IPS-15b (cell line): ENCODE data around the gene CSRP3.

Experiments
- H3K27me3 ChIP-seq: one replicate; pipeline ENCODE4 v1.6.1; 2013; ENCODE audit warnings: low read length; ENCODE audit not compliant: control insufficient read depth, insufficient read depth
- H3K36me3 ChIP-seq: one replicate; pipeline ENCODE4 v1.6.1; 2013; ENCODE audit warnings: low read length; ENCODE audit not compliant: control insufficient read depth, insufficient read depth
- H3K4me1 ChIP-seq: one replicate; pipeline ENCODE4 v1.6.1; 2013; ENCODE audit warnings: mild to moderate bottlenecking, low read length; ENCODE audit not compliant: control insufficient read depth, insufficient read depth
- H3K4me3 ChIP-seq: one replicate; pipeline ENCODE4 v1.5.1; 2013; ENCODE audit warnings: low read depth, low read length
- H3K9ac ChIP-seq: one replicate; pipeline ENCODE4 v1.6.1; 2013; ENCODE audit warnings: low read depth, mild to moderate bottlenecking, low read length
- H3K9me3 ChIP-seq: one replicate; pipeline ENCODE4 v1.6.1; 2013; ENCODE audit warnings: mild to moderate bottlenecking, low read length; ENCODE audit not compliant: control insufficient read depth, insufficient read depth

The CSRP3 gene

GRCh38 chr11:19239039-19239438 is 37.3 kb upstream of the CSRP3 start:
- Histone ChIP-seq H3K27me3 (peaks cover 22% of the 10 kb centered on the region), H3K4me3 (no peak overlapping the region), H3K9me3 (no peaks in the 10 kb centered on the region), H3K36me3 (no peaks in the 10 kb centered on the region), H3K4me1 (no peaks in the 10 kb centered on the region), H3K9ac (no peak overlapping the region)

DNA sequence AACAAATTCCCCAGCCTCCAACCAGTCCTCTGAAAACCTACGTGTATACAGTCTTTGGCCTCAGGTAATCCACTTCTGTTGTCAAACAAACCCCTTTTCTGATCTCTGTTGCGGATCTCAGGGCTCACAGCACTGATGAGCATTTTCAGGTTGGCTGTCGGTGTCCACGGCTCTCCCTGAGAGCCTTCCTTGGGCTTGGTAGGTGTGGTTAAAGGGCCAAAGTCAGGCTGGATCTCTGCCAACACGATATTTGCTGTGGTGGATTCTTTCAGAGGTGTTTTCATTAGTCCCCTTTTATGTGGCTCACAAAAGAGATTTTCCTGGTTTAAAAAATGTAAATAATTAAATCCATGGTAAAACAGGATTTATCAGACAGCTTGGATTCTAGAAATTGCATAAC is 36.0 kb upstream of the CSRP3 start:
- H3K4me1 ChIP-seq, result no peaks in the 10 kb centered on the region
- H3K9me3 ChIP-seq, result no peaks in the 10 kb centered on the region
- no peak overlapping the region for H3K4me3 ChIP-seq
- H3K36me3 ChIP-seq, result peaks cover 3% of the 10 kb centered on the region
- peaks cover 10% of the 10 kb centered on the region for H3K27me3 ChIP-seq
- H3K9ac ChIP-seq, result no peak overlapping the region

DNA sequence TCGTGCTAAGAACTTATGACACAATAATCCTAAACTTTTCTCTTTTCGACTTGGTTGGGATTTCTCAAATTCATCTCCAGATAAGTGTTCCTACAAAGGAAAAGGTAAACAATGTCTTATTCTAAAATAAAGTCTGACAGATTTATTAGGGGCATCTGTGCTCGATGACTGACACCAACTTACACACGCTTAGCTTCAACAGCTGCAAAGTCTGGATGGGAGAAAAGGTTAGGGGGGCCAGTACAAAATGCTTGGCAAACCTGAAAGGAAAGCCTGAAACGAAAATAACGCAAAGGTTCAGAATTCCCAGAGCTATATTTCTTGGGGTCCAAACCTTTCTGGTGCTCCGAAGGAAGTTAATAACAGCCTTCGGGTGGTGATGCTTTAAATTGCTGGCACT is 35.6 kb upstream of the CSRP3 start:
- peaks cover 3% of the 10 kb centered on the region for H3K36me3 ChIP-seq
- no peak overlapping the region for H3K9ac ChIP-seq
- no peak overlapping the region for H3K4me3 ChIP-seq
- H3K9me3 ChIP-seq, result no peaks in the 10 kb centered on the region
- peaks cover 6% of the 10 kb centered on the region for H3K27me3 ChIP-seq
- no peaks in the 10 kb centered on the region for H3K4me1 ChIP-seq

DNA sequence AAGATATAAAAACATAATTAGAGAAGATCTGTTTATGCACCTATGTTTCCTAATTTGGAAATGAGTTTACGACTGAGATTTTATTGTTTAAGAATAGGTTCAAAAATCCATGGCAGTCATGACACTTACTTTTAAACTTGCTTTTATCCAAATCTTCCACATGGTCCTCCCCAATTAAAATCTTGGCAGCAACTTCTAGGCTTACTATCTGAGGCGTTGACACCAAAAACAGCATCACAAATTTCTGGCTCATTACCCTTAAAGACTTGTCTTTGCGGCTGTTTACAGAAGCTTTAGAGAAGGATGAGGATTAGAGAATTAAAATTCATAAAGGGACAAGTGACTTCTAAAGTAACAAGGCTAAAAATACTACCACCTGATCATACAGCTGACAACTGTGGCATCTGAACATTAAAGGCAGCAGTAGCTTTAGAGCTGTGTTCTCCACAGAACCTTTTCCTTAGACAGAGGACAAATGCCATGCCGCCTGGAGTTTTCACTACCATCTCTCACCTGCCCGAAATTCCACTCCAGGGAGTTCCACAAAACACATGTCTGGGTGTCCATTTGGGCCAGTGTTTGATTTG is 32.5 kb upstream of the CSRP3 start:
- Histone ChIP-seq H3K9me3 (no peaks in the 10 kb centered on the region), H3K4me3 (no peak overlapping the region), H3K4me1 (no peaks in the 10 kb centered on the region), H3K27me3 (no peaks in the 10 kb centered on the region), H3K9ac (no peak overlapping the region), H3K36me3 (peaks cover 3% of the 10 kb centered on the region)

DNA sequence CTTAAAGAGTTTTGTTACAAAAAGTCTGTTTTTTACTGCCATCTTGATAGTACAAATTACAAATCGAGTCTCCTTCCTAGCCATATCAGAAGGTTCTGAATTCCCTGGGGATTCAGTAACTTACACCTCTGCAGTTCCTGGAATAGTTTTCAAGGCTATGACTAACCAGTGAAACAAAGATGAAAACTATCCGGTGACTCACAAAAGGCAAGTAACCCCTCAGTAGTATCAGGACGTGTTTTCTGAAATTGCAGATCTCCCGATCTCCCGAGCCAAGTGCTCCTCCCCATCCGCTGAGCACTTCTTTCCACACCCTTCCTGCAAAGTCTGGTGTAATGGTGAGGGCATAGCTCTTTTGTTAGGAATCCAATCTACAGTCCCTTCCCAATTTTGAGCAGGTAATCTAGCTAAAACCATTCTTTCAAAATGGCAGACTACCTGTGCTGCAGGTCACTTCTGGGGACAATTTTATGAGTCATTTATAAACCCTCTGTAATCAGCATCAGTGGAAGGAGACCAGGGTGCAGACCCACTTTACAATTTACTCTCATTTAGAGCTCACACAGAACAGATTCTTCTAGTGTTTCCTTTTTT is 31.2 kb upstream of the CSRP3 start:
- Histone ChIP-seq H3K9me3 (no peaks in the 10 kb centered on the region), H3K9ac (no peak overlapping the region), H3K27me3 (no peaks in the 10 kb centered on the region), H3K4me3 (no peak overlapping the region), H3K36me3 (peaks cover 3% of the 10 kb centered on the region), H3K4me1 (no peaks in the 10 kb centered on the region)

- Histone ChIP-seq H3K4me1 (no peaks in the 10 kb centered on the region), H3K36me3 (peaks cover 6% of the 10 kb centered on the region), H3K9me3 (no peaks in the 10 kb centered on the region), H3K4me3 (no peak overlapping the region), H3K9ac (no peak overlapping the region), H3K27me3 (no peaks in the 10 kb centered on the region)
Measured at GRCh38 chr11:19229671-19230070, 27.9 kb upstream of the CSRP3 start.

GRCh38 chr11:19228968-19229367 is 27.2 kb upstream of the CSRP3 start:
- no peaks in the 10 kb centered on the region for H3K27me3 ChIP-seq
- no peak overlapping the region for H3K9ac ChIP-seq
- no peak overlapping the region for H3K4me3 ChIP-seq
- H3K4me1 ChIP-seq, result no peaks in the 10 kb centered on the region
- no peaks in the 10 kb centered on the region for H3K9me3 ChIP-seq
- H3K36me3 ChIP-seq, result peaks cover 6% of the 10 kb centered on the region

GRCh38 chr11:19226378-19227195 is 24.8 kb upstream of the CSRP3 start:
- Histone ChIP-seq H3K27me3 (no peaks in the 10 kb centered on the region), H3K4me3 (no peak overlapping the region), H3K4me1 (no peaks in the 10 kb centered on the region), H3K9me3 (no peaks in the 10 kb centered on the region), H3K36me3 (peaks cover 4% of the 10 kb centered on the region), H3K9ac (no peak overlapping the region)

GRCh38 chr11:19225581-19225980 is 23.8 kb upstream of the CSRP3 start:
- H3K4me3 ChIP-seq, result no peak overlapping the region
- peaks cover 4% of the 10 kb centered on the region for H3K36me3 ChIP-seq
- H3K9me3 ChIP-seq, result no peaks in the 10 kb centered on the region
- no peaks in the 10 kb centered on the region for H3K27me3 ChIP-seq
- H3K4me1 ChIP-seq, result no peaks in the 10 kb centered on the region
- H3K9ac ChIP-seq, result no peak overlapping the region

DNA sequence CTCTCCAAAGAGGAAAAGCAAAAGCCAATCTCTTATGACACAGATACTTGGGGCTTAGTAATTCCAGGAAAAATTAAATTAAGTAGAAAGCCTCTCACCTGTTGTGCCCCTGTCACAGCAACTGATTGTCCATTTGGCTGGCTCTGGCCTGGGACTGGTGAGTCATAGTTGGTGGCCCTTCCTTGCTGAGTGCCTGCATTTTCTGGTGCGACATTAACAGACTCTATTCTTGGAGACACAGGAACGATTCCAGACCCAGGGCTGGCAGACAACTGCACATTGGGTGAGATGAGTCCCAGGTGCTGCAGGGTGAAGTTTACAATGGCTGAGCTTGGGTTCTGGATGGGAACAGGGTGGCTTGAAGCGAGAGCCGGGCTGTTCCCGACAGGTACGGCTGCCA is 23.3 kb upstream of the CSRP3 start:
- H3K9ac ChIP-seq, result no peak overlapping the region
- no peaks in the 10 kb centered on the region for H3K27me3 ChIP-seq
- H3K36me3 ChIP-seq, result peaks cover 4% of the 10 kb centered on the region
- no peaks in the 10 kb centered on the region for H3K4me1 ChIP-seq
- no peaks in the 10 kb centered on the region for H3K9me3 ChIP-seq
- no peak overlapping the region for H3K4me3 ChIP-seq

- Histone ChIP-seq H3K4me3 (no peak overlapping the region), H3K27me3 (no peaks in the 10 kb centered on the region), H3K36me3 (peaks cover 4% of the 10 kb centered on the region), H3K9me3 (no peaks in the 10 kb centered on the region), H3K4me1 (no peaks in the 10 kb centered on the region), H3K9ac (no peak overlapping the region)
Measured at GRCh38 chr11:19220903-19221724, 19.3 kb upstream of the CSRP3 start.
